ENCODE data around the gene CMIP. TPM values are rescaled to one million over a fixed set of nuclear protein-coding genes. Genes with fewer than 3 reads are reported as not detected.

CMIP gene
- total RNA-seq, 3 donors from 2014 or later, result 14.9 to 23.9 (median 17.6) TPM

DNA sequence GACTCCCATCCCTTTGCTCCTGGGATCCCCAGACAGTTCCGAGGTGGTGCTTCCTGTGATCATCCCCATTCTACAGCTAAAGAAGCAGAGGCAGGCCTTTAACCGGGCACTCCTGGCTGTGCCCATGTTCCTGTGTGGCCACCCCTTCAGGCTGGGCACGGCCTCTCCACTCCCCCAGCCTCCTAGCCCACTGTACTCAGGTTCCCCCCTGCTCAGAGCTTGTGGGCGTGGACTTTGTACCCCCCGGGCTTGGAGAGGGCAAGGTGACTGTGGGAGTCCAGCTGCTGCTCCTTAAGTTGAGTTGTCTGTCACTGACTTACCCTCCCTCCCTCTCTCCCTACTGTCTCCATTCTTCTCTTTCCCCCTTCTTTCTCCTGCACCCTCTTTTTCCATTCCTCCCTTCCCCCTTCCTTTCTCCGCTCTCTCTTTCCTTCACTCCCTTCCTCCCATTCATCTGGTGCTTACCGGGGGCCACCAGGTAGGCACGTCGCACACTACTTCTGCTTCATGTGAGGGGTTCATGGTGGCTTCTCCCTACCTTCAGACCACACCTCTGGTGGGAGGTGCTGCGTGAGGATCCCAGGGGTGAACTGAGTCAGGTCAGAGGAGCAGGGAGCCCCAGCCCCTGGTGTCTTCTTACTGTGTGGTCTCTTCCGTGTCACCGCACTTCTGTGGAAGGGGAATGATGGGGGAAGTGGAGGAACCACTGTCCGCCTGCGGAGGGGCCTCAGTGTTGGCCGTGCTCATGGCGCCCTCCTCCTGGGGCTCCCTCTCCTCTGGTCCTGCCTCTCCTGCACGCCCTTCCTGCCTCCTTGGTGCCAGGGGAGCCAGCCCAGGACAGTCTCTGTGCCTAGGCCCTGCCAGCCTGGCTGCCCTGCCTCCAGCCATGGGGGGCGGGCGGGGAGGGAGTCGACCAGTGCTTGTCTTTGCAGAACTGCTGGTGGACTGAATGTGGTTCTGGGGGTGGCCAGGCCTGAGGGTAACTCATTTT lies 29.7 kb downstream of the CMIP start:
- H3K27ac ChIP-seq, result peak overlapping the region in 1 of 2 donors; percentile 55
- no peaks in the 10 kb centered on the region for H3K27me3 ChIP-seq
- no peak overlapping the region for H3K4me3 ChIP-seq
- TF ChIP-seq POLR2A (IDR thresholded peaks at IDR 0.05) (no peak), POLR2AphosphoS5 (IDR thresholded peaks at IDR 0.05) (no peak)
- TF ChIP-seq, protein P1, sequence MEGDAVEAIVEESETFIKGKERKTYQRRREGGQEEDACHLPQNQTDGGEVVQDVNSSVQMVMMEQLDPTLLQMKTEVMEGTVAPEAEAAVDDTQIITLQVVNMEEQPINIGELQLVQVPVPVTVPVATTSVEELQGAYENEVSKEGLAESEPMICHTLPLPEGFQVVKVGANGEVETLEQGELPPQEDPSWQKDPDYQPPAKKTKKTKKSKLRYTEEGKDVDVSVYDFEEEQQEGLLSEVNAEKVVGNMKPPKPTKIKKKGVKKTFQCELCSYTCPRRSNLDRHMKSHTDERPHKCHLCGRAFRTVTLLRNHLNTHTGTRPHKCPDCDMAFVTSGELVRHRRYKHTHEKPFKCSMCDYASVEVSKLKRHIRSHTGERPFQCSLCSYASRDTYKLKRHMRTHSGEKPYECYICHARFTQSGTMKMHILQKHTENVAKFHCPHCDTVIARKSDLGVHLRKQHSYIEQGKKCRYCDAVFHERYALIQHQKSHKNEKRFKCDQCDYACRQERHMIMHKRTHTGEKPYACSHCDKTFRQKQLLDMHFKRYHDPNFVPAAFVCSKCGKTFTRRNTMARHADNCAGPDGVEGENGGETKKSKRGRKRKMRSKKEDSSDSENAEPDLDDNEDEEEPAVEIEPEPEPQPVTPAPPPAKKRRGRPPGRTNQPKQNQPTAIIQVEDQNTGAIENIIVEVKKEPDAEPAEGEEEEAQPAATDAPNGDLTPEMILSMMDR (IDR thresholded peaks at IDR 0.05), result no peak
- DNase-seq (ENCODE audit: low spot score in 2 of 2), result no peak
- no peaks in the 10 kb centered on the region for H3K36me3 ChIP-seq
- H3K9me3 ChIP-seq, result no peaks in the 10 kb centered on the region
- peaks cover 0 to 7% of the 10 kb centered on the region in 2 donors for H3K4me1 ChIP-seq
- intact Hi-C loops (cut with DNase I; ENCODE audit: low total_unique reads), result no loop called here

DNA sequence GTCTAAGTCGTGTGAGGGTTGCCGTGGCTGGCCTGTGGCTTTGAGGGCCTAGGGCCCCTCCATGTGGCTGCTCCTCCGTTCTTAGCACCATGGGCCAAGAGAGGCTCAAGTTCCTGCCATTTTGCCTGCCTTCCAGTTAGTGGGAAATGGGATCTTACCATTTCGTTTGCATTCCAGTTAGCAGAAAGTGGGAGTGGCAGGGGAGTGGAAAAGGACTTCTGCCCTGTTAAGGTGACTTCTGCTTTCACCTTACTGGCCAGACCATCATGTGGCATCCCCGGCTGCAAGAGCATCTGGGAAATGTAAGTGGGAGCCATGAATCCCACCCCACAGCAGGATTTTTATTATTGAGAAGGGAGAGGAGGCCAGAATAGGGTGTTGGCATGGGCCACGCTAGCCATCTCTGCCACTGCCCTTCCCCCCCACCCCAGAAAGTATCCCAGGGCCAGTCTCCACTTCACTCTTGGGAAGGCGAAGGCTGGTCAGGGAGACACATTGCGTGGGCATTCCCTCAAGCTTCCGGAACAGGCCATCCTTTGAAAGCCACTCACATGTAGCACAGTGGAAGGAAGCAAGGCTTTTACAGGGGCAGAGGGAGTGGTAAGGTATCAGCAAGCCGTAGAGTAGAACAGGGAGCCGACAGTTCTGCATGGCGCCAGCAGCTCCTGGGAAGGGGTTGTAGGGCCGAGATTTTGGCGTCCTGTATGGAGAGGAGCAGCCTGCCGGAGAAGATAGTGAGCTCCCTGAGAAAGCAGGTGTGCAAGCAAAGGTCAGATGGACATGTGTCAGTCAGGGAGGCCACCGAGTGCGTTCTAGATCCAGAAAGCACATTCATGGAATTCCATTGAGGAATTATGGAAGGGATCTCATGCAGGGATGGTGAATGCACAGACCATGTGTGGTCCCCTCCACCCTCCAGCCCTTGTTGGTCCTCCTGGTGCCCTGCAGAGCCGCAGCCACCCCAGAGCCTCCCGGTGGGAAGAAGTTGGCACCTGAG lies 33.4 kb downstream of the CMIP start:
- H3K4me1 ChIP-seq, result peaks cover 0 to 3% of the 10 kb centered on the region in 2 donors

DNA sequence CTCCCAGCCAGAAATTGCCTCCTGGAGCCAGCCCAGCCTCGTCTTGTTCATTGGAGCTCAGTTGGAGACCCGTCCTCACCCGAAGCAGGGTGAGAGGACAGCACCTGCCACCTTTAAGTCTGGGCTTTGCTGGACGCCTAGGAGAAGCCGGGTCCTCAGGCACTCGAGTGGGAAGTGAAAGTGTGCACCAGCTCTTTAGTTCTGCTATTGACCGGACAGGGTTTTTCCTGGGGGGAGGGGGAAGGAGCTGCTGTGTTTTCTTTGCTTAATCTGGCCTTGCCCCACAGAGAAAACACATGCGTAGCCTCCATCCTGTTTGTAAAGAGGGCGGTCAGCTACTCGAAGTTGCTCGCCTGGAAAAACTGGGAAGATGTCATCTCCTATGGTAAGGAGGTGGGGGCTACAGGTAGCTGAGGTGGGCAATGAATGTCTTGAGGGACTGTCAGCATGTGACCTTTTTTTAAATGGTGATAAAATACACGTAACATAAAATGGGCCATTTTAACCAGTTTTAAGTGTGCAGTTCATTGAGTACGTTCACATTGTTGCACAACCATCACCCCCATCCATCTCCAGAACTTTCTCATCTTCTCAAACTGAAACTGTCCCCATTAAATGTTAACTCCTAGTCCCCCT lies 34.4 kb downstream of the CMIP start:
- Histone ChIP-seq H3K27me3 (no peaks in the 10 kb centered on the region), H3K4me1 (no peaks in the 10 kb centered on the region), H3K4me3 (no peak overlapping the region), H3K9me3 (no peaks in the 10 kb centered on the region), H3K27ac (peak overlapping the region; percentile 17 to 28), H3K36me3 (no peaks in the 10 kb centered on the region)
- DNase-seq (ENCODE audit: low spot score in 2 of 2), result peak in 1 of 2 donors; percentile 41
- intact Hi-C loops (cut with DNase I; ENCODE audit: low total_unique reads), result no loop called here
- TF ChIP-seq POLR2A (IDR thresholded peaks at IDR 0.05), result no peak
- TF ChIP-seq, protein P1 (IDR thresholded peaks at IDR 0.05), result no peak
- TF ChIP-seq POLR2AphosphoS5 (IDR thresholded peaks at IDR 0.05), result no peak

More for the DNA sequence above, 33.4 kb downstream of the CMIP start:
- no peaks in the 10 kb centered on the region for H3K36me3 ChIP-seq
- no peaks in the 10 kb centered on the region for H3K9me3 ChIP-seq
- DNase-seq (ENCODE audit: low spot score in 2 of 2), result no peak
- H3K27me3 ChIP-seq, result no peaks in the 10 kb centered on the region
- intact Hi-C loops (cut with DNase I; ENCODE audit: low total_unique reads), result no loop called here
- H3K27ac ChIP-seq, result peak overlapping the region in 1 of 2 donors; percentile 8
- no peak for TF ChIP-seq POLR2AphosphoS5 (IDR thresholded peaks at IDR 0.05)
- TF ChIP-seq POLR2A (IDR thresholded peaks at IDR 0.05), result no peak
- TF ChIP-seq, protein P1 (IDR thresholded peaks at IDR 0.05), result no peak
- no peak overlapping the region for H3K4me3 ChIP-seq

DNA sequence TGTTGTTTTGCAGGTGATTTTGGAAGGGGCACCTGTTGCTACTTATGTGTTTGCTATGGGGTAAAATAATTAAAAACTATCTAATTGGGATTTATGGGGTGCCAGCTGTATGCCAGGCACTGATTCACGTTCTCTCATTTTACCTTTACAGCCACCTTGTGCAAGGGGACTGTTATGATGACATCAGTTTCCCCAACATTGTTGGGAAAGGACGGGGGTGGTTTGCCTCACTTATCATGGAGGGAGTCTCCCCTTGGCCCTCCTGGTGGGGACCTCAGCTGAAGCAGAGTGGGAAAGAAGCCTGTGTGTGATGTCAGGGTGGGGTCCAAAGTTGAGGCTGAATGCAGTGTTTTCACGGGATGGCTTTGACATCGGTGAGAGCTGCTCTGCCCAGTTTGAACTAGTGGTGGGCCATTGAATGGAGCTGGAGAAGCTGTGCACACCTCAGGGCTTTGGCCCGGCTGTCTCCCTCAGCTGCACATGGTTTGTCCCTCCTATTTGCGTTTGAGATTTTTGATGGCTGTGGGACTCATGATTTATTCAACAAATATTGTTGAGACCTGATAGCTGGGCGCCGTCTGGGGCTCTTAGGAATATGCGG lies 36.1 kb downstream of the CMIP start:
- no peak for DNase-seq (ENCODE audit: low spot score in 2 of 2)
- Histone ChIP-seq H3K27me3 (no peaks in the 10 kb centered on the region), H3K9me3 (no peaks in the 10 kb centered on the region), H3K27ac (peak overlapping the region in 1 of 2 donors; percentile 10), H3K4me1 (no peaks in the 10 kb centered on the region), H3K4me3 (no peak overlapping the region), H3K36me3 (no peaks in the 10 kb centered on the region)
- TF ChIP-seq, protein P1 (IDR thresholded peaks at IDR 0.05), result no peak
- TF ChIP-seq POLR2AphosphoS5 (IDR thresholded peaks at IDR 0.05) (no peak), POLR2A (IDR thresholded peaks at IDR 0.05) (no peak)
- intact Hi-C loops (cut with DNase I; ENCODE audit: low total_unique reads), result no loop called here
